SIG-M5 treated with dmso at 0.1 percent for 504 hours (cell line): Measurements from ENCODE around the gene SLC30A2.
A peak's percentile ranks its signal among the peaks of the same experiment; 100 is the strongest.

Experiments
- DNase-seq: peaks from one replicate; lab custom pipeline; 2025; ENCODE audit not compliant: unreplicated experiment; lab: John Stamatoyannopoulos, UW

The SLC30A2 gene

GRCh38 chr1:26041978-26042377, 3.9 kb downstream of the SLC30A2 start:
- DNase-seq, result no peak

- DNase-seq, result no peak
These were observed 4.5 kb downstream of the SLC30A2 start for GRCh38 chr1:26041401-26041800.

GRCh38 chr1:26038904-26039303, 7.0 kb downstream of the SLC30A2 start:
- no peak for DNase-seq

DNA sequence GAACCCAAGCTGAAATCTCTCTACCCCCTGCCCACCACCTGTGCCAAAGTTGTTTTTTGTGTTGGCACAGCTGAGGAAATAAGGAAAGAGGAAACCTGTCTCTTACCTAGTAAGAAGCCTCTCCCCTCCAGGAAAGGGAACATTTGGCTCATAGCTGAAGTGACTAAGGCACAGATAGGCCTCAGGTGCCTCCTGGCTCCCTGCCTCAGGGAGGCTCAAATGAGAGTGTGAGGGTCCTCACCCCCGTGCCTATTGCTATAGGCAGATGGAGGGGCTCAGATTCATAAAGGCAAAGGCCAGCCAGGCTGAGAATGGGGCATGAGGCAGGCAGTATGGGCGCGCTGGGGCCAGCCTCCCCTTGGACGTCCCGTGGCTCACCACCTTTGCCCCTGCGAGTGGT, 7.4 kb downstream of the SLC30A2 start:
- DNase-seq, result no peak

DNA sequence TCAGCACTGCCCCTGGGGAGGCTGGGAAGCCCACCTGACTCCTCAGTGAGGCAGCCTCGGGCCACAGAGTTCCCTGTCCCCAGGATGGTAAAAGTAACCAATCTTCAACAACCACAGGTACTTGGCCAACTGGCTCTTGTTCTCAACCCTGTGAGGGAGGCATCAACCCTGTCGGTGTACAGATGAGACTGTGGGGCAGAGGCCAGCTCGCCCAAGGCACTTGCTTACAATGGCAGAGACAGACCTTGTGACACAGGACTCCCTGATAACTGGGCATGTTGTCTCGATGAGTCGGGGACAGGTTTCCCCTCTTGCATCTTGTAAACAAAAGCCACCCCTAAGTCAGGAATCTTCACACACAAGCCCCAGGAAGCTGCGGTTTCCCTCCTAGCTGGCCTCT, 8.0 kb downstream of the SLC30A2 start:
- DNase-seq, result no peak

DNA sequence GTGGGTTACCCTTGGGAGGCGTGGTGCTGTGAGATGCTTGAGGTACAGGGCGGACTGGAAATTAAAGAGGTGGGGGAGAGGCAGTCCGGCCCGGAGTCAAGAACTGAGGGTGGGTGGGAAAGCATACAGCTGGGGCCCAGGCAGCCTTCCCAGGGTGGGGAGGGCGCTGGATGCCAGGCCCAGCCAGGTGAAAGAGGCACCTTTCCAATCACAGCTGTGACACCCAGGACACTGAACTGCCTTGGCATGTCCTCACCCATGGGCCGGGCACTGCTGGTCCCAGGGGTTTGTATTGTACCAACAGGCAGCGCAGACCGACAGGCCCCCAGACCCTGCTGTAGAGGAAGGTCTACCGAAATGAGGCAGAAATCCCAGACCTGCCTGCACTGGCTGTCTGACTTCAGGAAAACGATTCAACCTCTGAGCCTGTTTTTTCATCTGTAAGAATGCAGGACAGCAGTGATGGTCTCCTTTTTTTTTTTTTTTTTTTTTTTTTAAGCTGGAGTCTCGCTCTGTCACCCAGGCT, 9.1 kb downstream of the SLC30A2 start:
- no peak for DNase-seq

GRCh38 chr1:26035959-26036755, 9.8 kb downstream of the SLC30A2 start:
- peak; percentile 12 for DNase-seq

DNA sequence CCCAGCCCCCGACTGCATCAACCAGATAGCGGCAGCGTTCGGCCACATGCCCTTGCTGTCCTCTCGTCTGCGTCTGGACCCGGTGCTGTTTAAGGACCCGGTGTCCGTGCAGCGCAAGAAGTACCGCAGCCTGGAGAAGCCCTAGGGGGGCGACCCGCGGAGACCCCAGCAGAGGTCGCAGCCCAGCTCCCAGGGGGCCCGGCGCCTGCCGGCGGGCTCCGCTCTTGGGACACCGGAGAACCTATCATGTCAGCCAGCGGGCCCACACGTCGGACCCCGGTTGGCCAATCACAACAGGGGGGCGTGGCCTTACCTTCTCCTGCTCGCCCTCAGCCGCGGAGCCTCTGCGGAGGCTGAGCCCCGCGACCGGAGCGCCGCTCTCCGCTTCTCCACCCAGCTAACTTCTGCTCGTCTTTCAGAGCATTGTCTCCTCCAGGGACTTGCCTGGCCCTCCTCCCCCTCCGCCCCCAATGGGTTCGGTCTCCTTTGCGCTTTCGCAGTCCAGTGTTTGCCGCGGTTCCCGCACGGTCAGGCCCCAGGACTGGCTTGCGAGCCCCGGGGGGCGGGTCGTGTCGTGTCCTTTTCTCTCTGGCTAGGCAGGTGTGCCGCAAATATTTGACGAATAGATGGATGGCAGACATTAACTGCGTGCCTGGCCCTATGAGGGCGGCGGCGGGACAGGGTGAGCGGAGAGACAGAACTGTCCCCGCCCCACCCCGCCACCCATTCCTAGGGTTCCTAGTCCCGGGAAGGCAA, 10.5 kb downstream of the SLC30A2 start:
- DNase-seq, result peak; percentile 91

- DNase-seq, result no peak
These were observed 11.3 kb downstream of the SLC30A2 start for GRCh38 chr1:26034504-26035202.

GRCh38 chr1:26032656-26033357, 13.1 kb downstream of the SLC30A2 start:
- DNase-seq, result no peak

DNA sequence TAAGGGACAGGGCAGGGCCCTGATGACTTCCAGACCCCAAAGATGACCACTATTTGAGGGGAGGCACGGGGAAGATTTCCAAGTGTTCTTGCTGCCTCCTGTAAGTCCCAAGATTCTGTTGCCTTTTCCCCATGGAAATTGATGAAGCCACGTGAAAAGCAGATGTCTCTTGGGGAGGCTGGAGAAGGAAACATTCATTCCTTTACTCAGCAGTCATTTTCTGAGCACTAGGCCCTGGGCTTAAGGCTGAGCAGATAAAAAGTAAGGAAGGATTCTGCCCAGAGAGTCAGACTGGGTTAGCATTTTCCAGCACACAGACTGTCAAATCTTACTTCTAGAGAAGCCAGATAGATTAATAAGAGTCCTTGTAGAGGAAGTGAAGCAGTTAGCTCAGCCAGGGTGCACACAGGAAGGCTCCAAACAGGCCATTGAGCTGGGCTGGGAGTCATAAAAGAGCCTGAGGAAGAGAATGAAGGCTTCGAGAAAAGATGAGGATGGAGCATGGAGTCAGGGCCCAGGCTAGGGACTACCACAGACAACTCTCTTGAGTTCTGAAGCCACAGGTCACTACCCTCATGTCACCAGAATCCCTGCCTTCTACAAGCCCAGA, 14.2 kb downstream of the SLC30A2 start:
- DNase-seq, result no peak

GRCh38 chr1:26031196-26031595, 14.7 kb downstream of the SLC30A2 start:
- no peak for DNase-seq

DNA sequence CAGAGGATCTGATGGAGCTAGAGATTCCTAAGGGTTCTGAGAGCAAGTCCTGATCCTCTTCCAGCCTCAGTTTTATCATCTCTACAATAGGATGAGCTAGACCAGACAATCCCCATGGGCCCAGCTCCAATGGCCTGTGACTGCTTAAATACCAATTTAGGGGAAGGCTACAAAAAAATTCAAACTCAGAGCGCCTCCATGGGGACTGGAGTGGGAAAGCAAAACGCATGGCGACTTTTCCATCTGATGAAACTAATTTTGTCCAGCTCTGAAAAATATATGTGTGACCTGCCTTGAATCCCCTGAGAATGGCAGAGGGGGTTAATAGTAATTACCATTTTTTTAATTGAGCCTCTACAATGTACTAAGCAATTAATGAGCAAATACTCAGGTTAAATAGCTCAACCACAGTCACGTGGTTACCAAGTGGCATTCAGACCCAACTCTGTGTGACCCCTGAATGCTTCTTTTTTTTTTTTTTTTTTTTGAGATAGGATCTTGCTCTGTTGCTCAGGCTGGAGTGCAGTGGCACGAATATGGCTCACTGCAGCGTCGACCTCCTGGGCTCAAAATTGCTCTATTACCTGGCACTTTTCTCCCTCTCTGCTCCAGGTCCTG, 15.9 kb downstream of the SLC30A2 start:
- no peak for DNase-seq

GRCh38 chr1:26029054-26029863, 16.7 kb downstream of the SLC30A2 start:
- no peak for DNase-seq

DNA sequence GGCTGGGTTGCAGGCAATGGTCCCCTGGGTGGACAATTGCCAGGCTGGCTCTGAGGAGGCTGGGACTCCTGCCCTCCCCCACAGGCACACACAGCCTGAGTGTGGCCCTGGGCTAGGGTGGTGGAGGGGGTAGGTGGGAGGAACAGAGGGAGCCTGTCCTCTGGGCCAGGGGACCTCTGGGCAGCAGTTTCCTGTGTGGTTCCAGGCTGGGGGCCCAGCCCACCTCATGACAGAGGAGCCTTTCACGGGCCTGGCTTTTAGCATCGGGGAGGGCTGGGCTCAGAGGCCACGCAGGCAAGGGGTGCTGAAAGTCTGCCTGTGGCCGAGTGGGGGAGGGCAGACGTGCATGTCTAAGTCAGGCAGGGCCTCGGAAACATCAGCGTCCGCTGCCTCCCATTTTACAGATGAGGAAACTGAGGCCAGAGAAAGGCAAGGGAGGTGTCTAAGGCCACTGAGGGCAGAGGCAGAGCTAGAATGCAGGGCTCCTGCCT, 17.4 kb downstream of the SLC30A2 start:
- no peak for DNase-seq

DNA sequence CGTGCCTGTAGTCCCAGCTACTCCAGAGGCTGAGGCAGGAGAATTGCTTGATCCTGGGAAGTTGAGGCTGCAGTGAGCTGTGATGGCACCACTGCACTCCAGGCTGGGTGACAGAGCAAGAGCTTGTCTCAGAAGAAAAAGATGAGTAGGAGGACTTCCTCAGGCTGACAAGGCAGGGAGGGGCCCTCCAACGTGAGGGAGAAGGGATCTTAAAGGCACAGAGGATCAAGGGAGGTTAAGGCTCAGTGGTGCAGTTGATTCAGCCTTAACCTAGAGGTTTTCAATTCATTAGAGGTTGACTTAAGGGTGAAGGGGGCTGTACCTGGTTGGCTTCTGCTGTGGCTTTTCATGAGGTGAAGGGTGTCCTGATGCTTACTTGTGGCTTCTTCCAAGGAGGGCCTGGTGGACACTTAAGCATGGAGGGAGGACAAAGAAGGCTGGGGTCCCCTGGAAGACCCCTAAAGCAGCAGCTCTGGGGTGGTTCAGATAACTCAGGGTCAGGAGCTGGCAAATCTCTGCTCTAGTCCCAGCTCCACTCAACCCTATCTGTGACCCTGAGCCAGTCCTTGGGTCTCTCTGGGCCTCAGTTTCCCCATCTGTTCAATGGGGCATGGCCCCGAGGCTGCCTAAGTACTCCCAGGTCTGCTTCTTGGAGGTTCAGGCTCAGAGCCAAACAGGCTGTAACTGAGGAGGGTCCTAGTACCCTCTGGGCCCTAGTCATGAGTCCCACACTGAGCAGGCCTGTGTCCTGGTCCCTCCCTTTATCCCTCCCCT, 18.0 kb downstream of the SLC30A2 start:
- DNase-seq, result peak; percentile 30

DNA sequence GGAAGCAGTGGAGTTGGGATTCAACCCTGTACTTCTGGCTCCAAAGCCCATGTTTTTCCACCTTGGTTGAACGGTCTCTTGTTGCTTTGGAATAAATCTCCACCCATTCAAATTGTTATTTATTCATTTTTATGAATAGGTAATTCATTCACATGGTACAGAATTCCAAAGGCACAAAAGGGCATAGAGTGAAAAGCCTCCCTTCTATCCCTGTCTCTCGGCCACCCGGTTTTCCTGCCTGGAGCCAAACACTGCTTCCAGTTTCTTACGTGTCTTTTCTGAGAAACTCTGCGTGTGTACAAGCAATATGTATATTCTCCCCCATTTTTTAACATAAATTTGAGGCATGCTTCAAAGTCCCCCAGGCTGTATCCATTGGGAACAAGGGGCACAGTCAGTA, 20.4 kb downstream of the SLC30A2 start:
- DNase-seq, result no peak

DNA sequence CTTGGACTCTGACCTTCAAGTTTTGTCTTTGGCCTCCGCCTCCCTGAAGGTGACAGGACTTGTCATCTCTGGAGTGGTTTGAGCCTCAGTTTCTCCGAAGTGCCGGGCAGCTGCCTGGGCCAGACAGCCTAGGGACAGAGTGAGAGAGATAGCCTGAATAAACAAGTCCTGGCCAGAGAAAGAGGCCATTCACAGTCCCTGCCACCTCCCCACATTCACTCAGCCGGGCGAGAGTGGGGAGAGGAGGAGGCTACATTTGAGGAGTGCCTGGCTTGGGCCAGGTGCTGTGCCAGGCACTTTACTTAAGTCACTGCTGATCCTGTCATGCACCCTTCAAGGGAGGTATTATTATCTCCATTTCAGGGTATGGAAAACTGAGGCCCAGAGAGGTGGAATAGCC, 20.9 kb downstream of the SLC30A2 start:
- DNase-seq, result no peak
